GM23338 (cell line): Measurements from ENCODE around the gene MAVS. TPM values are rescaled to one million over a fixed set of nuclear protein-coding genes. Genes with fewer than 3 reads are reported as not detected.

ENCODE experiments used
- ATAC-seq: fragments of 200-7000 bp; cut with Tn5 transposase; 3 replicates; pipeline ENCODE4 v1.9.1; 2020
- DNase-seq: peaks from one replicate; pipeline ENCODE4 v3.0.0-alpha.2; 2015; ENCODE audit warnings: low spot score
- H2AFZ ChIP-seq: fragments of 200-600 bp; sonication (generic); 2 replicates; pipeline ENCODE4 v1.8.0; 2016; ENCODE audit warnings: antibody characterized with exemption, mild to moderate bottlenecking, moderate library complexity
- H3F3A ChIP-seq: fragments of 200-600 bp; sonication (generic); replicated peaks from 2 replicates; pipeline ENCODE4 v1.8.0; 2017; ENCODE audit warnings: antibody characterized with exemption, mixed run types, low read depth
- H3K27ac ChIP-seq: fragments of 200-600 bp; sonication (generic); 2 replicates; pipeline ENCODE4 v1.6.1; 2016; ENCODE audit warnings: low read depth
- H3K27me3 ChIP-seq: fragments of 200-600 bp; sonication (generic); 2 replicates; pipeline ENCODE4 v1.8.0; 2016; ENCODE audit warnings: mild to moderate bottlenecking, mixed run types, moderate library complexity; ENCODE audit not compliant: insufficient read depth
- H3K36me3 ChIP-seq: fragments of 200-600 bp; sonication (generic); 2 replicates; pipeline ENCODE4 v1.8.0; 2016; ENCODE audit warnings: mild to moderate bottlenecking; ENCODE audit not compliant: insufficient read depth
- H3K4me1 ChIP-seq: fragments of 200-600 bp; sonication (generic); 2 replicates; pipeline ENCODE4 v1.8.0; 2016; ENCODE audit warnings: mild to moderate bottlenecking, moderate library complexity; ENCODE audit not compliant: insufficient read depth
- H3K4me2 ChIP-seq: fragments of 200-600 bp; sonication (generic); 2 replicates; pipeline ENCODE4 v1.7.1; 2017; ENCODE audit warnings: mixed run types
- H3K4me3 ChIP-seq: fragments of 200-600 bp; sonication (generic); 2 replicates; pipeline ENCODE4 v1.6.1; 2016; ENCODE audit warnings: mixed run types
- H3K79me2 ChIP-seq: fragments of 200-600 bp; sonication (generic); replicated peaks from 2 replicates; pipeline ENCODE4 v1.8.0; 2017; ENCODE audit warnings: mild to moderate bottlenecking; ENCODE audit not compliant: insufficient read depth
- H3K9me2 ChIP-seq: fragments of 200-600 bp; sonication (generic); 2 replicates; pipeline ENCODE4 v1.8.0; 2017; ENCODE audit not compliant: insufficient read depth
- H4K20me1 ChIP-seq: fragments of 200-600 bp; sonication (generic); replicated peaks from 2 replicates; pipeline ENCODE4 v1.8.0; 2017; ENCODE audit warnings: mild to moderate bottlenecking; ENCODE audit not compliant: insufficient read depth
- H3K27ac Mint-ChIP-seq: 2 replicates; pipeline ENCODE4 v1.8.0; 2020; ENCODE audit warnings: inconsistent platforms, mild to moderate bottlenecking, moderate library complexity, mixed read lengths
- H3K27me3 Mint-ChIP-seq: 3 replicates; pipeline ENCODE4 v1.8.0; 2022; ENCODE audit warnings: low read depth, mild to moderate bottlenecking, moderate library complexity, mixed read lengths, inconsistent platforms; ENCODE audit not compliant: insufficient read depth, poor library complexity
- H3K36me3 Mint-ChIP-seq: 3 replicates; pipeline ENCODE4 v1.8.0; 2021; ENCODE audit warnings: low read depth, mild to moderate bottlenecking, inconsistent platforms, moderate library complexity, mixed read lengths
- H3K4me1 Mint-ChIP-seq: 3 replicates; pipeline ENCODE4 v1.8.0; 2020; ENCODE audit warnings: mild to moderate bottlenecking, inconsistent platforms, mixed read lengths
- H3K4me3 Mint-ChIP-seq: 3 replicates; pipeline ENCODE4 v1.8.0; 2021; ENCODE audit warnings: moderate library complexity, mild to moderate bottlenecking, inconsistent platforms, mixed read lengths
- H3K9me3 Mint-ChIP-seq: 3 replicates; pipeline ENCODE4 v1.8.0; 2020; ENCODE audit warnings: moderate library complexity, mild to moderate bottlenecking, inconsistent platforms, mixed read lengths
- CREB1 ChIP-seq: fragments of 250-450 bp; sonication (Bioruptor Pico); IDR thresholded peaks from 2 replicates; pipeline ENCODE4 v1.5.0; 2020; ENCODE audit warnings: low read depth, mild to moderate bottlenecking, moderate library complexity
- CTCF ChIP-seq, 2 experiments: fragments of 200-600 bp in 1 of 2; sonication (generic) in 1 of 2; conservative IDR thresholded peaks; 2 replicates each; pipeline versions ENCODE4 v1.5.1 to v1.6.1; 2016 to 2017; ENCODE audit warnings: antibody characterized with exemption in 2 of 2, low read depth in 2 of 2, mild to moderate bottlenecking in 2 of 2, moderate library complexity in 1 of 2
- ETS1 ChIP-seq: IDR thresholded peaks from 2 replicates; pipeline ENCODE4 v1.6.1; 2016; ENCODE audit warnings: antibody characterized with exemption
- EZH2 ChIP-seq: fragments of 200-600 bp; sonication (generic); IDR thresholded peaks from one replicate; pipeline ENCODE4 v1.8.0; 2017; ENCODE audit warnings: antibody characterized with exemption, mild to moderate bottlenecking, low read depth; ENCODE audit not compliant: unreplicated experiment
- EZH2phosphoT487 ChIP-seq: fragments of 200-600 bp; sonication (generic); IDR thresholded peaks from one replicate; pipeline ENCODE4 v1.8.1; 2018; ENCODE audit warnings: antibody characterized with exemption; ENCODE audit not compliant: unreplicated experiment
- JUNB ChIP-seq: IDR thresholded peaks from one replicate; pipeline ENCODE4 v1.6.1; 2016; ENCODE audit warnings: antibody characterized with exemption; ENCODE audit not compliant: unreplicated experiment
- NANOG ChIP-seq: IDR thresholded peaks from 2 replicates; pipeline ENCODE4 v1.6.1; 2016; ENCODE audit warnings: antibody characterized with exemption, borderline replicate concordance
- POLR2AphosphoS5 ChIP-seq: IDR thresholded peaks from 2 replicates; pipeline ENCODE4 v1.6.1; 2016; ENCODE audit warnings: antibody characterized with exemption, low read depth
- REST ChIP-seq: IDR thresholded peaks from one replicate; pipeline ENCODE4 v1.6.1; 2018; ENCODE audit warnings: antibody characterized with exemption; ENCODE audit not compliant: unreplicated experiment
- STAT1 ChIP-seq: IDR thresholded peaks from one replicate; pipeline ENCODE4 v1.6.1; 2016; ENCODE audit warnings: antibody characterized with exemption; ENCODE audit not compliant: unreplicated experiment
- ZNF114 ChIP-seq: fragments of 250-450 bp; sonication (Bioruptor Pico); IDR thresholded peaks from 2 replicates; pipeline ENCODE4 v1.5.0; 2020; ENCODE audit warnings: mild to moderate bottlenecking, moderate library complexity
- ZNF331 ChIP-seq: fragments of 250-450 bp; sonication (Bioruptor Pico); IDR thresholded peaks from 2 replicates; pipeline ENCODE4 v1.5.0; 2020; ENCODE audit warnings: low read depth, mild to moderate bottlenecking, moderate library complexity
- ZNF462 ChIP-seq: fragments of 250-450 bp; sonication (Bioruptor Pico); IDR thresholded peaks from 2 replicates; pipeline ENCODE4 v1.5.0; 2020; ENCODE audit warnings: mild to moderate bottlenecking, moderate library complexity
- polyA plus RNA-seq: library from polyadenylated mRNA; unstranded; fragments of >200 nt; fragmentation: Nextera tagmentation; extraction: Ambion mirVana; gene quantifications from 2 replicates; pipeline ENCODE4 v1.2.1, GENCODE V29; 2016
- total RNA-seq: library from RNA; depleted of rRNA; stranded (reverse); fragments of >200 nt; shearing (Covaris generic); gene quantifications from 2 replicates; pipeline ENCODE4 v1.2.3, GENCODE V29; 2014

The MAVS gene
- total and polyA plus RNA-seq, 2 experiments from 2014 or later, result 5.2 to 21.8 TPM

GRCh38 chr20:3808544-3808943 is 38.1 kb upstream of the MAVS start:
- Histone ChIP-seq H3K9me2 (no peaks in the 10 kb centered on the region), H3K27ac (no peak overlapping the region), H4K20me1 (no peaks in the 10 kb centered on the region), H2AFZ (no peak overlapping the region), H3F3A (peaks cover 4% of the 10 kb centered on the region; the same call in 1 of the 2 replicates), H3K4me1 (peaks cover 14% of the 10 kb centered on the region), H3K36me3 (no peaks in the 10 kb centered on the region), H3K4me3 (no peak overlapping the region), H3K27me3 (no peaks in the 10 kb centered on the region), H3K79me2 (no peaks in the 10 kb centered on the region), H3K4me2 (no peak overlapping the region)
- peaks cover 15% of the 10 kb centered on the region for H3K27me3 Mint-ChIP-seq
- peaks cover 24% of the 10 kb centered on the region for H3K4me1 Mint-ChIP-seq
- no peak overlapping the region for H3K4me3 Mint-ChIP-seq
- TF ChIP-seq NANOG (no peak), CTCF (conservative IDR thresholded peaks at IDR 0.05; ENCODE audit: low read depth in 2 of 2) (no peak), EZH2 (no peak), REST (no peak), ETS1 (no peak), JUNB (no peak), ZNF462 (CRISPR knock-in tag) (no peak), POLR2AphosphoS5 (no peak), ZNF114 (CRISPR knock-in tag) (no peak), CREB1 (no peak), ZNF331 (no peak), STAT1 (no peak), EZH2phosphoT487 (no peak)
- DNase-seq (no peak), ATAC-seq (no peak)
- peaks cover 23% of the 10 kb centered on the region for H3K36me3 Mint-ChIP-seq
- H3K27ac Mint-ChIP-seq, result no peak overlapping the region
- no peaks in the 10 kb centered on the region; the same call in 2 of the 3 replicates for H3K9me3 Mint-ChIP-seq
